Hepatocyte (in vitro differentiated cells): Measurements from ENCODE around the gene SLC9A8.
"Not testable (repeated sequence)": the region's sequence is repeated elsewhere in the genome, so short reads cannot be mapped to it uniquely, and the experiment has no call there.

Source experiments
- EZH2 ChIP-seq: fragments of 200-600 bp; sonication (generic); IDR thresholded peaks from 2 replicates; pipeline ENCODE4 v1.6.1; 2016; ENCODE audit warnings: antibody characterized with exemption, mild to moderate bottlenecking, borderline replicate concordance
- TF ChIP-seq, protein P1 (sequence below): fragments of 200-600 bp; sonication (generic); IDR thresholded peaks from 2 replicates; pipeline ENCODE4 v1.5.1; 2016; ENCODE audit warnings: antibody characterized with exemption, mild to moderate bottlenecking; ENCODE audit not compliant: poor library complexity

DNA sequence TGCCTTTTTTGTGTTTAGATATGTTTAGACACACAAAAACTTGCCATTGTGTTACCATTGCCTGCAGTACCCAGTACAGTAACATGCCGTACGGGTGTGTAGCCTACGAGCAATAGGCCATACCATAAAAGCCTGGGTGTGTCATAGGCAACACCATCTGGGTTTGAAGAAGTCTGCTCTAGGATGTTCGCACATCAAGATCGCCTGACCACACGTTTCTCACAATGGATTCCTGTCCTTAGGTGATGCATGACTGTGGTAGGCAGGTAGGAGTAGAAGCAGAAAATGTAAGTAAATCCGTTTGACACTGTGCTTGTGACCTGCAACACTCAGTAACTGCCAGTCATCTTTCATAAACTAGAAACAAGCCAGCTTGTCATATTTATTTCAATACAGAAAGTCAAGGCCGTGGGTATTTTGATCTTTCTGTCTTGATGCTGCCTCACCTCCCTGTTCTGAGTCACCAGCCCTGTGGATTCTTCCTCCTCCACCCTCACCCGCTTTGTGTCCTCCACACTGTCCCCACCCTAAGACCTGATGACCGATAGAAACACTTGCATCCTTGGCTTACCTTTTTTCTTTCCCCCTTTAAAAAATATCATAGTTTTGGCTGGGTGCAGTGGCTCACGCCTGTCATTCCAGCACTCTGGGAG, 7.3 kb upstream of the SLC9A8 start:
- TF ChIP-seq, protein P1, sequence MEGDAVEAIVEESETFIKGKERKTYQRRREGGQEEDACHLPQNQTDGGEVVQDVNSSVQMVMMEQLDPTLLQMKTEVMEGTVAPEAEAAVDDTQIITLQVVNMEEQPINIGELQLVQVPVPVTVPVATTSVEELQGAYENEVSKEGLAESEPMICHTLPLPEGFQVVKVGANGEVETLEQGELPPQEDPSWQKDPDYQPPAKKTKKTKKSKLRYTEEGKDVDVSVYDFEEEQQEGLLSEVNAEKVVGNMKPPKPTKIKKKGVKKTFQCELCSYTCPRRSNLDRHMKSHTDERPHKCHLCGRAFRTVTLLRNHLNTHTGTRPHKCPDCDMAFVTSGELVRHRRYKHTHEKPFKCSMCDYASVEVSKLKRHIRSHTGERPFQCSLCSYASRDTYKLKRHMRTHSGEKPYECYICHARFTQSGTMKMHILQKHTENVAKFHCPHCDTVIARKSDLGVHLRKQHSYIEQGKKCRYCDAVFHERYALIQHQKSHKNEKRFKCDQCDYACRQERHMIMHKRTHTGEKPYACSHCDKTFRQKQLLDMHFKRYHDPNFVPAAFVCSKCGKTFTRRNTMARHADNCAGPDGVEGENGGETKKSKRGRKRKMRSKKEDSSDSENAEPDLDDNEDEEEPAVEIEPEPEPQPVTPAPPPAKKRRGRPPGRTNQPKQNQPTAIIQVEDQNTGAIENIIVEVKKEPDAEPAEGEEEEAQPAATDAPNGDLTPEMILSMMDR: not testable (repeated sequence)
- TF ChIP-seq EZH2: not testable (repeated sequence)
